MV-4-11 (cell line): ENCODE data around the gene PSMB8.
"Not testable (repeated sequence)": the region's sequence is repeated elsewhere in the genome, so short reads cannot be mapped to it uniquely, and the experiment has no call there.

Source experiments
- DNase-seq: peaks from one replicate; lab custom pipeline; 2025; lab: John Stamatoyannopoulos, UW

Gene PSMB8

GRCh38 chr6:32836873-32837272 lies 7.0 kb downstream of the PSMB8 start:
- DNase-seq, result no peak

GRCh38 chr6:32835167-32835893 lies 8.5 kb downstream of the PSMB8 start:
- no peak for DNase-seq

GRCh38 chr6:32833664-32834063 lies 10.2 kb downstream of the PSMB8 start:
- no peak for DNase-seq

- no peak for DNase-seq
Measured at GRCh38 chr6:32832535-32832934, 11.3 kb downstream of the PSMB8 start.

GRCh38 chr6:32830936-32831335 lies 12.9 kb downstream of the PSMB8 start:
- no peak for DNase-seq

- DNase-seq, result no peak
Measured at GRCh38 chr6:32830017-32830416, 13.8 kb downstream of the PSMB8 start.

- DNase-seq, result no peak
Measured at GRCh38 chr6:32829495-32829894, 14.4 kb downstream of the PSMB8 start.

GRCh38 chr6:32827025-32827424 lies 16.8 kb downstream of the PSMB8 start:
- no peak for DNase-seq

GRCh38 chr6:32825966-32826365 lies 17.9 kb downstream of the PSMB8 start:
- no peak for DNase-seq

- no peak for DNase-seq
Measured at GRCh38 chr6:32819729-32820128, 24.1 kb downstream of the PSMB8 start.

GRCh38 chr6:32818867-32819266 lies 25.0 kb downstream of the PSMB8 start:
- no peak for DNase-seq

GRCh38 chr6:32816746-32817204 lies 27.1 kb downstream of the PSMB8 start, which contains the start of gene HLA-DOB:
HLA-DOB (minus strand) TSS chr6:32817002; CDS start chr6:32816951, 51 bp downstream.
- no peak for DNase-seq

GRCh38 chr6:32815996-32816395 lies 27.9 kb downstream of the PSMB8 start:
- DNase-seq, result peak; percentile 27

GRCh38 chr6:32815115-32815514 lies 28.7 kb downstream of the PSMB8 start:
- no peak for DNase-seq

GRCh38 chr6:32814145-32814544 lies 29.7 kb downstream of the PSMB8 start:
- DNase-seq, result peak; percentile 33

GRCh38 chr6:32809171-32809570 lies 34.7 kb downstream of the PSMB8 start:
- no peak for DNase-seq

- no peak for DNase-seq
Measured at GRCh38 chr6:32807020-32807580, 36.7 kb downstream of the PSMB8 start.

GRCh38 chr6:32805404-32805803 lies 38.4 kb downstream of the PSMB8 start:
- not testable (repeated sequence) for DNase-seq

GRCh38 chr6:32803416-32803815 lies 40.4 kb downstream of the PSMB8 start:
- peak; percentile 22 for DNase-seq

GRCh38 chr6:32799740-32800139 lies 44.1 kb downstream of the PSMB8 start:
- DNase-seq, result no peak

- DNase-seq, result no peak
Measured at GRCh38 chr6:32799168-32799567, 44.7 kb downstream of the PSMB8 start.

- DNase-seq, result peak; percentile 90
Measured at GRCh38 chr6:32796848-32797776, 46.7 kb downstream of the PSMB8 start.

GRCh38 chr6:32794510-32794909 lies 49.3 kb downstream of the PSMB8 start:
- peak; percentile 95 for DNase-seq
